RKO (cell line): ENCODE results near the gene GNG8.

Experiments
- DNase-seq: peaks from one replicate; pipeline ENCODE4 v3.0.0-alpha.2; 2016; ENCODE audit warnings: low spot score

GNG8 gene

GRCh38 chr19:46618670-46619231, 17.3 kb downstream of the GNG8 start:
- no peak for DNase-seq

GRCh38 chr19:46617601-46618000, 18.4 kb downstream of the GNG8 start:
- no peak for DNase-seq

- peak; percentile 35 for DNase-seq
Observed at GRCh38 chr19:46616631-46617322, 19.2 kb downstream of the GNG8 start.

DNA sequence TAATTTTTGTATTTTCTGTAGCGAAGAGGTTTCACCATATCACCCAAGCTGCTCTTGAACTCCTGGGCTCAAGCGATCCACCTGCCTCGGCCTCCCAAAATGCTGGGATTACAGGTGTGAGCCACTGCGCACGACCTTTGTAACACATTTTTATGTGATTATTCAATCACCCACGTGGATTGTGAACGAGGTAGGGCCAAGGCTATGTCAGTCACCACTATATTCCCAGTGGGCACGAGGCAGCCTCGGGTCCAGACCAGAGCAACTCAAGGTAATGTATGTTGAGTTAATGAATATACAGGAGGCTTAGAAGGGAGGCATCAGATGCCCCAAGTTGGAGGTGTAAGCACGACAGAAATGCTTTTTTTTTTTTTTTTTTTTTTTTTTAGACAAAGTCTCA, 20.0 kb downstream of the GNG8 start:
- no peak for DNase-seq

DNA sequence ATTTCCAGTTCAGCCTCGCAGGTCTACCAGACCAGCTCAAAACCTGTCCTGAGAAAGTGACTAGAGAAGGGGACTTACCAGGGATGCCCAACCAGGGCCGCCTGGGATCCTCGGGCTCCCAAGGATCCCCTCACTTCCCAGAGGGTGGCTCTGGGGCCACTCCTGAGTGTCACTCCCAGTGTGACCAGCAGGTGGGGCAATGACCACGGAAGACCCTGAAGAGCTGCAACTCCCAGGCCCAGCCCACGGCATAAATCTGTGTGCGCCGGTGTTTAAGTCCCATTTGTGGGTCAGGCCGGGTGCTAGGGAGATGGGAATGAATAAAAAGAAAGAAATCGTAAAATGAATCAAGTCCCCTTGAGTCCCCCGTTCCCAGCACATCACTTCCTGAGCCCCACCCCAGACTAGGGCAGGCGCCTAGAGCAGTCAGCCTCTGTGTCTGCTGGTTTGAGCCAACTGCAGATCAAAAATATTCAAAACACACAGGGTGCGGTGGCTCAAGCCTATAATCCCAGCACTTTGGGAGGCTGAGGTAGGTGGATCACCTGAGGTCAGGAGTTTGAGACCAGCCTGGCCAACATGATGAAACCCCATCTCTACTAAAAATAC, 21.8 kb downstream of the GNG8 start:
- DNase-seq = peak; percentile 75

DNA sequence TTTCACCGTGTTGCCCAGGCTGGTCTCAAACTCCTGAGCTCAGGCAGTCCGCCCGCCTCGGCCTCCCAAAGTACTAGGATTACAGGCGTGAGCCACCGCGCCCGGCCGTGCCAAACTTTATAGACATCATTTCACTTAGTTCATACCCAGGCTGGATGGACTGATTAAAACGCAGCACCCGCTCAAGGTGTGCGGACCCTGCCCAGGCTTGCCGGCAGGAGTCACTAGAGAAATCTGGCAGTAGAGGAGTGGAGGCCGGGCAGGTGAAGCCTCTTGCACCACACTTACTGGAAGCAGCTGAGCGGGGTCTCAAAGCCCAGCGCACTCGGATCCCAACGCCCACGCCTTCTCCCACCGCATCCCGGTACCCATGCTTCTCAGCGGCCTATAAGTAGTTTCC, 22.5 kb downstream of the GNG8 start:
- no peak for DNase-seq

GRCh38 chr19:46611776-46612175, 24.2 kb downstream of the GNG8 start:
- no peak for DNase-seq

GRCh38 chr19:46610851-46611770, 24.9 kb downstream of the GNG8 start:
- DNase-seq = no peak

- DNase-seq = no peak
Observed at GRCh38 chr19:46610413-46610775, 25.6 kb downstream of the GNG8 start.

DNA sequence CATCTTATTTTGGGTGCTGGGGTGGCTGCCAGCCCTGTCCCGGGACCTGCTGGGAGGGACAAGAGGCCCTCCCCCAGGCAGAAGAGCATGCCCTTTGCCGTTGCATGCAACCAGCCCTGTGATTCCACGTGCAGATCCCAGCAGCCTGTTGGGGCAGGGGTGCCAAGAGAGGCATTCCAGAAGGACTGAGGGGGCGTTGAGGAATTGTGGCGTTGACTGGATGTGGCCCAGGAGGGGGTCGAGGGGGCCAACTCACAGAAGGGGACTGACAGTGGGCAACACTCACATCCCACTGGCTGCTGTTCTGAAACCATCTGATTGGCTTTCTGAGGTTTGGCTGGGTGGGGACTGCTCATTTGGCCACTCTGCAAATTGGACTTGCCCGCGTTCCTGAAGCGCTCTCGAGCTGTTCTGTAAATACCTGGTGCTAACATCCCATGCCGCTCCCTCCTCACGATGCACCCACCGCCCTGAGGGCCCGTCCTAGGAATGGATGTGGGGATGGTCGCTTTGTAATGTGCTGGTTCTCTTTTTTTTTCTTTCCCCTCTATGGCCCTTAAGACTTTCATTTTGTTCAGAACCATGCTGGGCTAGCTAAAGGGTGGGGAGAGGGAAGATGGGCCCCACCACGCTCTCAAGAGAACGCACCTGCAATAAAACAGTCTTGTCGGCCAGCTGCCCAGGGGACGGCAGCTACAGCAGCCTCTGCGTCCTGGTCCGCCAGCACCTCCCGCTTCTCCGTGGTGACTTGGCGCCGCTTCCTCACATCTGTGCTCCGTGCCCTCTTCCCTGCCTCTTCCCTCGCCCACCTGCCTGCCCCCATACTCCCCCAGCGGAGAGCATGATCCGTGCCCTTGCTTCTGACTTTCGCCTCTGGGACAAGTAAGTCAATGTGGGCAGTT, 26.2 kb downstream of the GNG8 start:
- no peak for DNase-seq

DNA sequence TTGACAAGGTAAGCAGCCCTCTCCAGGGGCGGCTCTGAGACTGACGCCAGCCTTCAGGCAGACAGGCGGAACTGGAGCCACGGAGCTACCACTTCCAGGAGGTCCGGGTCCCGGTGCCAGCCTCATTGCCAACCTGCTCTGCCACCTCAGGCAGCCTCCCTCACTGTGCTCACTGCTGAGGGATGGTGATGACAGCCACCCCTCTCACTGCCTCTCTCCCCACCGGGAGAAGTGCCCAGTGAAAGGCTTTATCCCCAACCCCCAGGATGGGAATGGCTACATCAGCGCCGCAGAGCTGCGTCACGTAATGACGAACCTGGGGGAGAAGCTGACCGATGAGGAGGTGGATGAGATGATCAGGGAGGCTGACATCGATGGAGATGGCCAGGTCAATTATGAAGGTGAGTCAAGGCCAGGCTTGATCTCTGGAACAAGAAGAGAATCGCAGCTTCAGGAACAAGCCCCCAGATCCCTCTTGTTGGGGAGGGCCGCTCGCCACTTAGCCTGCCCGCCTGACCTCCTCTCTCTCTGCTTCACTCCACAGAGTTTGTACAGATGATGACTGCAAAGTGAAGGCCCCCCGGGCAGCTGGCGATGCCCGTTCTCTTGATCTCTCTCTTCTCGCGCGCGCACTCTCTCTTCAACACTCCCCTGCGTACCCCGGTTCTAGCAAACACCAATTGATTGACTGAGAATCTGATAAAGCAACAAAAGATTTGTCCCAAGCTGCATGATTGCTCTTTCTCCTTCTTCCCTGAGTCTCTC, 27.2 kb downstream of the GNG8 start:
- DNase-seq = no peak

GRCh38 chr19:46608178-46608577, 27.8 kb downstream of the GNG8 start:
- DNase-seq = no peak

DNA sequence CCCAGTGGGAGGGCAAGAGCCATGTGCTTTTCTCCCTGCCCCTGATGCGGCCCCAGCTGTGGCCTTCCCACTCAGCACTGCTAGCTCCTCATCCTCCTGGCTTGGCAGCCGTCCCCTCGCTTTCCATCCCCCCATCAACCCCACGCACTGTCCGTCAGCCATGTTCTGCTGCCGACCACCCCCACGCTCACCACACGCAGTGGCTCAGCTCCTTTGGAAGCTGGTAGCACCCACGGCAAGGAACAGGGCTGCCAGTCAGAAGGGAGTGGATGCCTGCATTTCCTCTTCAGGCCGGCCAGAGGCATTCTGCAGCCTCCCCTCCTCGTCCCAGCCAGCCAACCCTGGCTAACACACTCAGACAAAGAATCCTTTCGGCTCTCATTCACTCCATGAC, 28.6 kb downstream of the GNG8 start:
- DNase-seq = no peak

GRCh38 chr19:46606681-46607447, 29.1 kb downstream of the GNG8 start:
- no peak for DNase-seq

DNA sequence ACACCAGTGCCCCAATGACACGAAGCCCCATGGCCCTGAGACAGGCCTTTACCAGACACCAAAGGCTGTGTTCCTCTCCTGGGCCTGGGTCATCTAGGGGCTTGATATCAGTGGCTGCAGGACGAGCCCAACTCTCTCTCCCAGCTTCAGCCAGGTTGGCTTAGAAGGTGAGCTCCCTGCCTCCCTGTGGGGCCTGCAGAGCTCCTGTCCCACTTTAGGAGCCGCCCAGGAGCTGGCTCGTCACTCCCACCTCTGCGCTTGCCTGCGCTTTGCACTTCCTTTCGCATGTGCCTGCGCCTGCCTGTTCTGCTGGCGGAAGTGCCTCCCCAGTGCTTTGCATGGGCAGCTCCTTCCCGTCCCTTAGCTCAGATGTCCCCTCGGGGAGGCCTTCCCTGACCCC, 30.0 kb downstream of the GNG8 start:
- no peak for DNase-seq

DNA sequence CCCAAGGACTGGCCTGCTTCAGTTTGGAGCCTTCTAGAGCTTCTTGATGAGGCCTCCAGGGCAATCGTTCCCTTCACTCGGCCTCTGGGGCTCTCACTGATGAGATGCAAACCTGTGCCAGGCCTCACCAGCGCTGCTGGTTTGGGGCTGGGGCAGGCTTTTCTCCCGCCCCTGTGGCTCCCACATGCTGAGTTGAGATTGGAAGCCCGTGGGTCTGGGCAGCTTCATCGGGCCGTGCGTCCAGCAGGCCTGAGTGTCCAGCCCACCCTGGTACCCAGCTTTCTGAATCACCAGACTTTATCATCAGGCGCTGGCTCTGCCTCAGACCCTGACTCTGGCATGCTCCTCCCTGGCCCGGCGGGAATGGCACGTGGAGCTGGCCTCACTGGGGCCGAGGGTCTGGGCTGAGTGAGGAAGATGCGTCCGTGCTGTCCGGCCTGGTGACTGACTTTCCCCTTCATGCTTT, 30.6 kb downstream of the GNG8 start:
- DNase-seq = no peak

- no peak for DNase-seq
Observed at GRCh38 chr19:46604781-46605355, 31.1 kb downstream of the GNG8 start.

- DNase-seq = no peak
Observed at GRCh38 chr19:46603752-46604231, 32.2 kb downstream of the GNG8 start.

- DNase-seq = peak; percentile 38
Observed at GRCh38 chr19:46603195-46603637, 32.8 kb downstream of the GNG8 start.
